ENCODE data around the gene CT47A1. TPM values are rescaled to one million over a fixed set of nuclear protein-coding genes. Genes with fewer than 3 reads are reported as not detected.

Gene CT47A1
- total and polyA plus RNA-seq, 2 of the 4 experiments (the other 2 are of a cell fraction) = not detected

GRCh38 chrX:121009764-121010163 lies 24.2 kb upstream of the CT47A1 start:
- ATAC-seq (ENCODE audit: low read depth) = no peak
- no peak overlapping the region for H3K27ac ChIP-seq (ENCODE audit: insufficient read depth, low read length)
- in situ Hi-C loops (cut with MboI; ENCODE audit: low sequenced_read_pairs) (no loop called here), intact Hi-C loops (cut with micrococcal nuclease) (no loop called here), dilution Hi-C loops (cut with HindIII; ENCODE audit: low sequenced_read_pairs, unreplicated experiment) (no loop called here)
- no peak overlapping the region for H2BK120ac ChIP-seq (ENCODE audit: low read depth, low read length)
- peaks cover under 1% of the 10 kb centered on the region; the same call in 1 of the 2 replicates for H3K9me3 ChIP-seq (ENCODE audit: control insufficient read depth, insufficient read depth, low read length)
- ChIA-PET CTCF (no interaction called here), POLR2A (ENCODE audit: unreplicated experiment) (no interaction called here)
- H2BK15ac ChIP-seq (ENCODE audit: low read depth, low read length) = no peak overlapping the region
- no peak overlapping the region for H3K4me3 ChIP-seq (ENCODE audit: insufficient read depth, low read depth, low read length)
- no peak overlapping the region for H2AFZ ChIP-seq (replicated peaks; ENCODE audit: low read length, poor library complexity)
- no peaks in the 10 kb centered on the region for H3K27me3 ChIP-seq (ENCODE audit: control insufficient read depth, insufficient read depth, low read length)
- no peaks in the 10 kb centered on the region for H3K79me1 ChIP-seq (ENCODE audit: low read depth in 1 of 2, low read length in 2 of 2)
- no peaks in the 10 kb centered on the region for H3K4me1 ChIP-seq (ENCODE audit: control insufficient read depth, insufficient read depth, low read length)
- H3K56ac ChIP-seq (ENCODE audit: extremely low read depth, insufficient read depth, low read length) = no peak overlapping the region
- no peak overlapping the region for H3K18ac ChIP-seq (ENCODE audit: low read depth, low read length)
- 17% methylated on average over 1 of the region's 3 CpGs; no CpG with 5 or more reads in 1 of the 2 experiments for WGBS, 2 experiments (ENCODE audit: extremely low coverage in 2 of 2, insufficient read length in 1 of 2)
- H3K9ac ChIP-seq (ENCODE audit: low read depth, low read length) = no peak overlapping the region
- H3K4me2 ChIP-seq (ENCODE audit: low read depth, low read length) = no peak overlapping the region
- H3K23ac ChIP-seq (ENCODE audit: low read depth, low read length) = no peak overlapping the region
- DNase-seq = no peak
- no peak overlapping the region for H2AK5ac ChIP-seq (ENCODE audit: low read depth, low read length)
- no peak overlapping the region for H3K4ac ChIP-seq (ENCODE audit: low read depth, low read length)
- no peaks in the 10 kb centered on the region for H3K36me3 ChIP-seq (ENCODE audit: control insufficient read depth, insufficient read depth, low read length)
- H3K9me1 ChIP-seq (ENCODE audit: insufficient read depth, low read length) = no peaks in the 10 kb centered on the region
- H2BK20ac ChIP-seq (ENCODE audit: low read depth, low read length) = no peak overlapping the region
- BruUV-seq (replicated peaks) = no TSS peak
- no peaks in the 10 kb centered on the region for H4K20me1 ChIP-seq (ENCODE audit: insufficient read depth, low read length)
- no peak overlapping the region for H4K91ac ChIP-seq (ENCODE audit: insufficient read depth, low read depth, low read length)
- no peak overlapping the region for H2AK9ac ChIP-seq (replicated peaks; ENCODE audit: low read depth, low read length, poor library complexity)
- no peak overlapping the region for H4K8ac ChIP-seq (ENCODE audit: low read depth in 2 of 2, low read length in 2 of 2)
- H3K14ac ChIP-seq (replicated peaks; ENCODE audit: low read depth, low read length) = no peak overlapping the region
- no peak overlapping the region for H2BK5ac ChIP-seq (ENCODE audit: low read depth, low read length, poor library complexity, severe bottlenecking)
- TF ChIP-seq SMC3 (IDR thresholded peaks at IDR 0.05; ENCODE audit: low read depth, low read length) = no peak
- no peak for TF ChIP-seq CHD1 (IDR thresholded peaks at IDR 0.05; ENCODE audit: low read depth, low read length)
- TF ChIP-seq POLR2A (IDR thresholded peaks at IDR 0.05; ENCODE audit: low read depth, low read length) = no peak
- no peak for TF ChIP-seq RAD21 (IDR thresholded peaks at IDR 0.05; ENCODE audit: low read length)
- no peak for TF ChIP-seq NFE2L2 (IDR thresholded peaks at IDR 0.05; ENCODE audit: low read depth, low read length)
- no peak for TF ChIP-seq MAZ (IDR thresholded peaks at IDR 0.05; ENCODE audit: borderline replicate concordance, low read depth, low read length)
- no peak for TF ChIP-seq RCOR1 (IDR thresholded peaks at IDR 0.05; ENCODE audit: insufficient replicate concordance, low read length)
- TF ChIP-seq MAFK (IDR thresholded peaks at IDR 0.05; ENCODE audit: low read depth, low read length) = no peak
- TF ChIP-seq, protein P1, sequence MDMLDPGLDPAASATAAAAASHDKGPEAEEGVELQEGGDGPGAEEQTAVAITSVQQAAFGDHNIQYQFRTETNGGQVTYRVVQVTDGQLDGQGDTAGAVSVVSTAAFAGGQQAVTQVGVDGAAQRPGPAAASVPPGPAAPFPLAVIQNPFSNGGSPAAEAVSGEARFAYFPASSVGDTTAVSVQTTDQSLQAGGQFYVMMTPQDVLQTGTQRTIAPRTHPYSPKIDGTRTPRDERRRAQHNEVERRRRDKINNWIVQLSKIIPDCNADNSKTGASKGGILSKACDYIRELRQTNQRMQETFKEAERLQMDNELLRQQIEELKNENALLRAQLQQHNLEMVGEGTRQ (IDR thresholded peaks at IDR 0.05; ENCODE audit: low read depth, low read length) = no peak
- no peak for TF ChIP-seq CEBPB (IDR thresholded peaks at IDR 0.05; ENCODE audit: low read depth, low read length)
- TF ChIP-seq BHLHE40 (IDR thresholded peaks at IDR 0.05; ENCODE audit: low read depth, low read length) = no peak
- TF ChIP-seq RFX5 (IDR thresholded peaks at IDR 0.05; ENCODE audit: low read depth, low read length) = no peak
- TF ChIP-seq ELK1 (IDR thresholded peaks at IDR 0.05; ENCODE audit: borderline replicate concordance, low read depth, low read length) = no peak
- no peak for TF ChIP-seq MXI1 (IDR thresholded peaks at IDR 0.05; ENCODE audit: borderline replicate concordance, low read depth, low read length)
- no peak for TF ChIP-seq FOS (IDR thresholded peaks at IDR 0.05; ENCODE audit: low read depth, low read length)
- no peak for TF ChIP-seq CTCF (conservative IDR thresholded peaks at IDR 0.05; ENCODE audit: low read depth, low read length)
- H4K5ac ChIP-seq (ENCODE audit: low read depth, low read length) = no peak overlapping the region

Data from IMR-90 (cell line).